GM12891 (cell line): ENCODE results near the gene WNT7B.

Source experiments
- POLR2A ChIP-seq: IDR thresholded peaks from 2 replicates; pipeline ENCODE4 v1.6.1; 2011; ENCODE audit warnings: low read depth, low read length, control low read depth
- POLR2AphosphoS5 ChIP-seq: IDR thresholded peaks from 2 replicates; pipeline ENCODE4 v1.6.1; 2011; ENCODE audit warnings: low read depth, low read length, control low read depth
- POU2F2 ChIP-seq: IDR thresholded peaks from 2 replicates; pipeline ENCODE4 v1.6.1; 2011; ENCODE audit warnings: low read depth, mild to moderate bottlenecking, control low read depth, low read length, moderate library complexity
- SPI1 ChIP-seq: IDR thresholded peaks from 2 replicates; pipeline ENCODE4 v1.6.1; 2011; ENCODE audit warnings: low read depth, low read length, control low read depth
- TAF1 ChIP-seq: IDR thresholded peaks from 2 replicates; pipeline ENCODE4 v1.6.1; 2011; ENCODE audit warnings: low read depth, low read length, control low read depth

DNA sequence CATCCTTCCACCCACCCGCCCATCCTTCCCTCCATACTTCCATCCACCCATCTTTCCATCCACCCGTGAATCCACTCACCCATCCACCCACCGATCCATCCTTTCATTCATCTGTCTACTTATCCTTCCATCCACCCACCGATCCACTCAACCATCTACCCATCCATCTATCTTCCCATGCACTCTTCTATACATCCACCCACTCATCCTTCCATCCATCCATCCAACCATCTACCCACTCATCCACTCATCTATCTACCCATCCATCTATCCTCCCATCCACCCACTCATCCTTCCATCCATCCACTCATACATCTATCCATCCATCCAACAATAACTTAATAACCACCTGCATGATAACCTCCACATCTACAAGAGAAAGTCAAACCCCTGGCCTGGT is 47.3 kb downstream of the WNT7B start:
- TF ChIP-seq SPI1, result no peak
- no peak for TF ChIP-seq POLR2A
- TF ChIP-seq TAF1, result no peak
- no peak for TF ChIP-seq POLR2AphosphoS5
- TF ChIP-seq POU2F2, result no peak
